ENCODE measurements around the gene BLTP1.

BLTP1 gene

DNA sequence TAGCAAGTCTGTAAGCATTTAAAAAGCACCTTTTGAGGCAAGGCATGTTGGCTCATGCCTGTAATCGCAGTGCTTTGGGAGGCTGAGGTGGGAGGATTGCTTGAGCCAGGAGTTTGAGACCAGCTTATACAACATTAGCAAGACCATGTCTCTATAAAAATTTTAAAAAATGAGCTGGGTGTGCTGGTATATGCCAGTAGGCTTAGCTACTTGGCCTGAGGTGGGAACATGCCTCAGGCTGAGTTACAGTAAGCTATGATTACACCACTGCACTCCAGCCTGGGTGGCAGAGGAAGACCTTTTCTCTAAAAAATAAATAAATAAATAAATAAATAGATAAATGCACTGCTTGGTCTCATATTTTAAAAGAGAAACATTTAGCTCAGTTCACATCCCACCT lies 26.8 kb downstream of the BLTP1 start:
- no peak for DNase-seq

DNA sequence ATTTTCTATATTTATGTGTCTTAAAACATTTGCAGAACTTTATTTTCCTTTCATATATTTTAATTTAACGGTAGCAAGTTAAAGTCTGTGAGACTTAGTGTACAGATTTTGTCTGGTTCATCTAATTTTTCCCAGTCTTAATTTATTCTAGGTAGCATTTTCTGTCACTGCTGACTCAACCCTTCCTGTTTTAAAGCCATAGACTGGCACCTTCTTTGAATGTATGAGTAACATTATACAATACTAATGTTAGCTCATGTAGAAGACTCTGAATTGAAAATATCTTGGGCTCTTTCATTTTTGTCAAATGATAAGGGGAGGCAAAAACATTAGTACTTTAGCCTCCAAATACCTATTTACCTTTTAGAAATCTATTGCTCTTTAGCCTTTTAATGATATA lies 43.6 kb downstream of the BLTP1 start:
- no peak for DNase-seq
